GM21367 (cell line): Measurements from ENCODE around the gene SERTAD3.
A peak's percentile ranks its signal among the peaks of the same experiment; 100 is the strongest.
"Not testable (repeated sequence)": the region's sequence is repeated elsewhere in the genome, so short reads cannot be mapped to it uniquely, and the experiment has no call there.

Source experiments
- ATAC-seq: cut with Tn5 transposase; IDR thresholded peaks from one replicate; pipeline ENCODE4 v1.9.1; 2021; ENCODE audit not compliant: unreplicated experiment

The SERTAD3 gene

DNA sequence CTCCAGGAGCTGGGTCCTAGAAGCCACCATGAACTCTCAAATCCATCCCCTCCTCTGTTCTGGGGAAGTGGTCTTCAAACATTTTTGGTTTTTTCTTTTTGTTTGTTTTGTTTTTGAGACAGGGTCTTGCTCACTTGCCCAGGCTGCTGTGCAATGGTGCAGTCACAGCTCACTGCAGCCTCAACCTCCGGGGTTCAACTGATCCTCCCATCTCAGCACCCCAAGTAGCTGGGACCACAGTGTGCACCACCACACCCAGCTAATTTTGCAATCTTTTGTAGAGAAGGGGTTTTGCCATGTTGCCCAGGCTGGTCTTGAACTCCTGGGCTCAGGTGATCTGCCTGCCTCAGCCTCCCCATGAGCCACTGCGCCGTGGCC lies 14.5 kb upstream of the SERTAD3 start:
- ATAC-seq, result no peak

DNA sequence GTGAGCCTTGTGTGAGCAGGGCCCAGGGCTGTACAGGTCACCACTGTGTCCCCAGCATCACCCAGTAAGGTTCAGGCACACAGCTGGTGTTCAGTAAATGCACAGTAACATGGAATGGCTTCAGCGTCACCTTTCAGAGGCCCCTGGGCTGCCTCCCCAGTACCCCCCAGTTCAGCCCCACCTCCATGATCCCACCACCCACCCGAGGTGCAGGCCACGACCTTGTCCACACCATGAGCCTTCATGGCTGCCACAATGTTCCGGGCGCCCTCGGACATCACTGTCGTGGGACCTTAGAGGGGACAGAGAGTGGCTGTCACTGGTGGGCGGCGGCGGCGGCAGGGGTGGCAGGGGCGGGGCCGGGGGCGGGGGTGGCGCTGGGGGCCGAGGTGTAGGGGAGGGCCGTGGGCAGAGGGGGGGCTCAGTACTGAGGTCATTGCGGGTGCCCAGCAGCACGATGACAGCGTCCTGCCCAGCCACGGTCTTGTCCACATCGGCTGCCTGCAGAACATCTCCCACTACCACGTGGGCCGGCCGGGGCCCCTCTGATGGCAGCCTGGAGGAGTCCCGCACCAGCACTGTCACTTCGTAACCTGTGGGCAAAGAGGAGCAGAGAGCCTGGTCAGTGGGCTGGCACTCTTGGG lies 13.9 kb upstream of the SERTAD3 start:
- ATAC-seq, result no peak

DNA sequence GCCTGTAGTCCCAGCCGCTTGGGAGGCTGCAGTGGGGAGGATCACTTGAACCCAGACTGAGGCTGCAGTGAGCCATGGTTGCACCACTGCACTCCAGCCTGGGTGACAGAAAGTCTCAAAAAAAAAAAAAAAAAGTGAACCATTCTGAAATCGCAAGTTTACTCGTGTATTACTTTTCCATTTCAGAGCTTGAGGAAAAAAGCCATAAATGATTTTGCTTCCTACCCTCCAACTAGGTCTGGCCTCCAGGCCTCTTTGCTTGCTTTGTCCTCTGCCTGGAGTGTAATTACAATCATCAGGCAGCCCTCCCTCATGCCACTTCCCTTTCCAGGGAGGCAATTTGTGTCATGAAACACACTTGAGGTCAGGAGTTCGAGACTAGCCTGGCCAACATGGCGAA lies 12.9 kb upstream of the SERTAD3 start:
- ATAC-seq, result no peak

DNA sequence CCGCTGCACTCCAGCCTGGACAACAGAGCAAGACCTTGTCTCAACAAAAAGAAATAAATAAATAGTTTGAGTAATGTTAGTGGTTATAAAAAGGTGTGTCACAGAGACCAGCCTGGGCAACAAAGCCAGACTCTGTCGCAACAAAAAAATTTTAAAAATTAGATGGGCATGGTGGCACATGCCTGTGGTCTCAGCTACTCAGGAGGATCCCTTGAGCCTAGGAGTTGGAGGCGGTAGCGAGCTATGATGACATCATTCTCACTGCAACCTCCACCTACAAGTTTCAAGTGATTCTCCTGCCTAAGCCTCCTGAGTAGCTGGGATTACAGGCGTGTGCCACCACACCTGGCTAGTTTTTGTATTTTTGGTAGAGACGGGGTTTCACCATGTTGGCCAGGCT lies 9.8 kb upstream of the SERTAD3 start:
- ATAC-seq, result not testable (repeated sequence)

DNA sequence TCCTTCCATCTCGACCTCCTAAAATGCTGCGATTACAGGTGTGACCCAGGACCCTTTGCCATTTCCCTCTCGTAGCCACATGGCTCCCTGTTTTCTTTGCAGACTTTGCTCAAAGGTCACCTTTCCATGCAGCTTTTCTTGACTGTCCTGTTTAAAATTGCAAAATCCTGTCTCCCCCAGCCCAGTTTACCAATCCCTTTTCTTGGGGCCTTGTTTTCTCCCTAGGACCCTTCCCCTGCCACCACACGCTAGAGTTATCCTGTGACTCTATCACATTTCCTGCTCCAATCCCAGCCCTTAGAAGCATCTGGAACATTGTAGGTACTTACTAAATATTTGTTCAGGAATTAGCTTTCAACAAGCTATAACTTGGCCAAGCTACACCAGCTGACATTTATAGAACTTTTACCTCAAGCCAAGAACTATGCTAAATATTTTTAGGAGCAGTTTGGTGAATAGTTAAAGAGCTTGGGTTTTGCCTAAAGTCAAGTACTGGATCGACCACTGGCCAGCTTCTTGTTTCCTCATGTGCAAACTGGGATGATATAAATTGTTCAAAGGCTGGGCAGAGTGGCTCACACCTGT lies 9.1 kb upstream of the SERTAD3 start:
- no peak for ATAC-seq

DNA sequence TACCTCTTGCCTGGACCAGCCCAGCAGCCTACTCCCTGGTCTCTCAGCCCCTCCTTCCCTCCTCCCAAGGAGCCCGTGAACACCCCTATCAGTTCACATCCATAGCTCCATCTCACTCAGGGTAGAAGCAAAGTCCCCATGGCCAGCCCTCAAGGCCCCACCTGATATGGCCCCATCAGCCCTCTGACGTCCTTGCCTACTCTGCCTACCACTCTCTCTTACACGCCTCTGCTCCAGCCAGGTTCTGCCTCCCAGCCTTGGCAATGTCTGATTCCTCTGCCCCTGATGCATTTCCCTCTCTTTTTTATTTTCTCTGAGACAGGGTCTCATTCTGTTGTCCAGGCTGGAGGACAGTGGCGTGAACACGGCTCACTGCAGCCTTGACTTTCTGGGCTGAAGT lies 7.9 kb upstream of the SERTAD3 start:
- ATAC-seq, result no peak

DNA sequence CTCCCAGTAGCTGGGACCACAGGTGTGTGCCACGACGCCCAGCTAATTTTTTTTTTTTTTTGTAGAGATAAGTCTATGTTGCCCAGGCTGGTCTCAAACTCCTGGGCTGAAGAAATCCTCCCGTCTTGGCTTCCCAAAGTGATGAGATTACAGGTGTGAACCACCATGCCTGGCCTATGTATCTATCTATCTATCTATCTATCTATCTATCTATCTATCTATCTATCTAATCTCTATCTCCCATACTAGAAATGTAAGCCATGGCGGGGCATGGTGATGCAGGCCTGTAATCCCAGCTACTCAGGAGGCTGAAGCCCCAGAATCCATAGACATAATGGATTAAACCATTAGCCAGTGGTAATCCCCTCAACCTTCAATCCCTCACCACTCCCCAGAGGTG lies 6.5 kb upstream of the SERTAD3 start:
- ATAC-seq, result no peak

DNA sequence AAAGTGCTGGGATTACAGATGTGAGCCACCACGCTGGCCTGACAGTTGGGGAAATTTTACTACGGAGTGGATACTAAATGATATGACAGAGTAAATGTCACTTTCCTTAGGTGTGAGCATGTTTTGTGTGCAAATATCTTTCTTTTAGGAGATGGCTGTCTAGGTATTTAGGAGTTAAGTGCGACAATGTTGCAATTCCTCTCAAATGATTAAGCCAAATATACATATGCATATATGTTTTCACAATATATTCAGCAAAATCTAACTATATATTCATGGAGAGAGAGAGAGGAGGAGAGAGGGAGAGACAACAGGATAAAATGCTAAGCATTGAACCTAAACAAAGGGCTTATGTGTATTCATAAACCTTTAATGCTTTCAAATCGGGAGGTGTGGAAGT lies 5.4 kb upstream of the SERTAD3 start:
- no peak for ATAC-seq

DNA sequence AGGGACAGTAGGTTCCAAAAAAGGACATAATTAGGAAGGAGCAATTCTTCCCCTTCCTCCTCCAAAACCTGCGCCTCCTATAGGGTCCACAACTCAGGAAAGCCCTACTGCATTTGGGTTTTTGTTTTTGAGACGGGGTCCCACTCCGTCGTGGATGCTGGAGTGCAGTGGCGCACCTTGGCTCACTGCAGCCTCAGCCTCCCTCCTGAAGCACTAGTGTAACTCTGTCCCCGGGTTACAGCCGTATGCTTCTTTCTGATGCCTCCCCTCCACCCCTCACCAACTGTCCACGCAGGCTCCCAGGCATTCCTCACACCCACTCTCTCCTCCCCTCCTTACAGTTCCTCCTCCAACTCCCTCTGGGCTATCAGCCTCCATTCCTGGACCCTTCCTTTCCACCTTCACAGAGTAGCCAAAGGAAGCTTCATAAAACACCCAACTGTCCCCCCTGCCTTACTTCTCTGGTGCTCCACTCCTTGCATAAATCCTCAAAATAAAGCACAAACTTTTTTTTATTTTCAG lies 2.2 kb upstream of the SERTAD3 start:
- ATAC-seq, result no peak

DNA sequence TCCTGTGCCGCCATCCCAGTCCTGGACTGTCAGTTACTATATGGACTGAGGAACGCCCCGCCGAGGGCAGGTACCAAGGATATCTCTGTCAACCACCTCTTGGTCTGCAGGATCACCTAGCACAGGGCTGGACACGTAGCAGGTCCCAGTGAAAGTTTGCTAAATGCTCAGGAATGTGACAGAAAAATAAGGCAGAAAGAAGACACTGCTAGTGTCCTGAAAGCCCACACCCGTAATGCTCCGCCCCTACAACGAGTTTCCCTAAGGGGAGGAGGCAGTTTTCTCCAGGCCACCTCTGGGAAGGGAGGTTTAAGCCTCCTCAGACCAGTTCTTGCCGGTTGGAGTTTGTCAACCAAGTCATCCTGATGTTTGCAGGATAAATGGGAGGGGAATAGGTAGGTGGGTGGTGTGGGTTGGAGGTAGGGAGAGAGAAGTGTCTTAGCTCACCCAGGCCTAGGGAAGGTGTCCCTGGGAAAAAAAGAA lies 1.7 kb upstream of the SERTAD3 start:
- no peak for ATAC-seq

DNA sequence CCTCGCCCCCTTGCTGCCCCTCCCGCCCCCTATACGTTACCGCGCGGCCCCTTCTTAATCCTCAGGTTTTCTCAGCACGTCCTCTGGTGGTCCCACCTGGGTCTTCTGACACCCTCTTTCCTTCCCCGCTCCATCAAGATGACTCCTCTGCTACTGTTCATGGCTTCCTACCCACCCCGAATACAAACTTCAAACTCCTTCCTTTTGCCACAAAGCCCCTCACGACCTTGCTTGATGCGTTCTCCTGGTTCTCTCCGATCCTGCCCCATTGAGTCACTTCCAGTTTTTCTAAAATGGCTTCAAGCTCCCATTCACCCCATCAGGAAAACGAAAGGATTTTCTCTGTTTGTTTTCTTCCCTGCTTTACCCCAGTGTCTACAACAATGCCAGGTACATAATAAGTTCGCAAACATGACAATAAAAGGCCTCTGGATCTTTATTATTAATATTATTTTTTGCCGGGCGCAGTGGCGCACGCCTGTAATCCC lies 734 bp upstream of the SERTAD3 start:
- ATAC-seq, result no peak

DNA sequence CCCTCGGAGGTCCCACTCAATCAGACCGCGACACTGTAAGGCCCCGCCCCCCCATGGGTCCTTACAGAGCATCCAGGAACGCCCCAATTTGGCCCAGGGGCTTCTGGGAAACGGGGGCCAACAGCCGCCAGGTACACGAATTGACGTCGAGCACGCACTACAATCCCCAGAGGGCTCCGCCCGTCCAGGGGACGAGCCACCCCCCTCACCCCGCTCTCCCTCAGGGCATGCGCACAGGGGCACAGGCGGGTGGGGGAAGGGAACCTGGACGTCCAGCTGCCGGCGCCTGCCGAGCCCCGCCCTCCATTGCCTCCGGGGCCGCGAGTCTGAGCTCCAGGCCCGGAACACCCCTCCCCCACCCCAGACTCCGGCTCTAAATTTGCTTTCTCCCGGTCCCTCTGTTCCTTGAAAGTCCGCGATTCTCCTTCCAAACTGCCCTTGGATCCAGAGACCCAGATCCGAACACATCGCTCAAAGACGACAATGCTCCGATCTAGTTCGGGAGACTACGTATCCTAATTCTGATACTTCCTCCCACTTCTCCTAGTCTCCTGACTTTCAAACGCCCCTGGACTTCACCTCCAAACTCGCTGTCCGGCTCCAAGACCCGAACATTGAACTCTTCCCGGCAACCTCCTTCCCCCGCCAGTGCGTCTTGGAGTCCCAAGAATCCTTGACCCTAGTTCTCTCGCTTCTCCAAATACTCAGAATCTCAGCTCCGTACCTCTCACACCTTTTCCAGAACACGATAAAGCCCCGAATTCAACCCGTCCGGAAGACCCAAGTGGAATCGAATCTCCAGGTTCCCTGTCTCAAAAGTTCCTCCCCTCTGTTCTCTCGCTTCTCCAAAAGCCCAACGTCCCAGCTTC lies 770 bp downstream of the SERTAD3 start:
- peak; percentile 62 for ATAC-seq

DNA sequence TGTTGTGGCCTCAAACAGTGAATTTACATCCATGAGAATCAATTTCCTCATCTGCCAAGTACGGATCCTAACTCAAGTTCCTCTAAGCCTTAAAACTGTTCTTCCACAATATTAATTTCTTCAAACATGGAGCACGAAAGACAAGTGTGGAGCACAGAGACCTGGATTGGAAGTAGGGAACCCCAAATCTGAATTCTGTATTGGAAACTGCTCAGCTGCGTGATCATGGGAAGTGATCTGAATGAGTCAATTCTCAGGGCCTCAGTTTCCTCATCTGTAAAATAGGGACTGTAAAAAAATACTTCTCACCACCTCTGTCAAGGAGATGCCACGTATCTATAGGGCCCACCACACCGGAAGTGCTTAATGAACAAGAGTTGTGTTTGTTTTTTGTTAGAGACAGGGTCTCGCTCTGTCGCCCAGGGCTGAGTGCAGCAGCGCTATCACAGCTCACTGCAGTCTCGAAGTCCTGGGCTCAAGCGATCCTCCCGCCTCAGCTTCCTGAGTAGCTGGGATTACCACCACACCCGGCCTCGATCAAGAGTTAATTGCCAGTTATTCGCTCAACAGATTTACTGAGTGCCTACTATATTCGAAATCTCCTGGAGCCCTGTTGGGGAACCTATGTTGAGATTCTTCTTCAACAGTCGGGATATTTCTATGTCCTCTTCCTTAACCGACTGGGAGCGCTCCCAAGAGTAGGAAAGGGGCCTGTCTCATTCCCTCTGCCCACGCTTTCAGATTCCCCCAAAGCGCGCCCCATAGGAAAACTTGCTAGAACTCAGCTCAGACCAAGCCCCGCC lies 1.6 kb downstream of the SERTAD3 start:
- ATAC-seq, result no peak

DNA sequence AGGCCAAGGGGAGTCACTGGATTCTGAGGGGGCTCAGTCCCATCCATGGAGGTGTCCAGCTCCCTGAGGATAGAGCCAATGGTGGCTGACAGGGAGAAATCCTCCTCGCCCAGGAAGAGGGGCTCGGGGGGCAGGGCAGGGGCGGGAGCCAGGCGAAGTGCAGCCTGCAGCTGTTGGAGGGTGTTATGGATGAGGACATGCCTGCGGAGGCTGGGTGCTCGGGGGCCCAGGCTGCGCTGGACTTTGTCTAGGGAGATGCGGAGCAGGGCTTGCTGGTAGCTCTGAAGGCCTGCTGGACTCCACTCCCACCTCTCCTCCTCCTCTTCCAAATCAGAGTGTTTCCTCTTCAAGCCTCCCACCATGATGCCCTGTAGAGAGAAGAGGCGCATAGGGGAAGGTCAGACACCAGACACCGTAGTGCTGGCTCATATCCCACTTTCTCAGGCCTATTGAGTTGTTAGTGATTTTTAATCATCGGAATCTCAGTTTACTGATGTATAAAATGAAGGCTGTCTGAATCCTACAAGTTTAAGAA lies 2.3 kb downstream of the SERTAD3 start:
- no peak for ATAC-seq

DNA sequence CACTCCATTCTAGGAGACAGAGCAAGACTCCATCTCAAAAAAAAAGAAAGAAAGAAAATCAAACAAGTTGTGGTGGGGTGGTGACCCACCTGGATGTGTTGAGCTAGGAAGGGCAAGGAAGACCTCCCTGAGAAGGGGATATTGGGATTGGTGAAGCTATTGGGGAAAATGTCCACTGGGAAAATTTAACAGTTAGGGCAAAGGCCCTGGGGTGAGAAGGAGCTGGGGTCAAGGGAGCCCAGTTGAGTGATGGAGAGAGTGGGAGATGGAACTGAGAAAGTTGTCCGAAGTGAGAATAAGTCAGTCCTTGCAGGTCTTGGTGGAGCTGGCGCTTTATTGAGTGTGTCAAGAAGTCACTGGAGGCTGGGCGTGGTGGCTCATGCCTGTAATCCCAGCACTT lies 5.9 kb downstream of the SERTAD3 start:
- no peak for ATAC-seq

DNA sequence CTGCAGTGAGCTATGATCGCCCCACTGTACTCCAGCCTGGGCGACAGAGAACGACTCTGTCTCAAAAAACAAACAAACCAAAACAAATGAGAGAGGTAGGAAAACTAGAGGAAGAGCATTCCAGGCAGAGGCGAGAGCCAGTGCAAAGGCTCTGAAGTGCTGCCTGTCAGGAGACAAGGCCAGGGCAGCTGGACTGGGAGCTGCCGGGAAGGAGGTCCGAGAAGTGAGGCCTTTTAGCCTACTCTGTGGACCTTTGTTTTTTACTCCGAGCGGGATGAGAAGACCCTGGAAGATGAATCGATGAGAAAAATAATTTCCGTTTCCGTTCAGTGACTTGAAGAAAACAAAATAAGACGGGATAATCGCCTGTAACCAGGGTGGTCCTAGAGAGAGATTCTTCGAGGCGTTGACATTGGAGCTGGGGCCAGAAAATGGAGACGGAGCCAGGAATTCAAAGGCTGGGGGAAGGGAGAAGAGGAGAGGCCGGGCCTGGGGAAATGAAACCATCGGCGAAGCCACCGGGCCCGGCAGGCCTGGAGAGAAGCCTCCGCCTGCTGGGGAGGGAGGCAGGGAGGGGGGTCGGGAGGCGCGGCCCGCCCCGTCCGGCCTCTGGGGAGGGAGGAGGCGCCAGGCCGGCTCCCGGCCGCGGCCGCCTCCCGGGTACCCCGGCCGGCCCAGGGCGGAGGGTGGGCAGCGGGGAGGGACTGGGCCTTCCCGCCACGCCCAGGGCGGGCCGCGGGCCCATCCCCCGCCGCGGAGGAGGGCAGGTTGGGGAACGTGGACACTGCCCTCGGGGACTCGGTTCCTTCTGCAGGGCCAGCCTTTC lies 10.5 kb downstream of the SERTAD3 start:
- peak; percentile 46 for ATAC-seq

DNA sequence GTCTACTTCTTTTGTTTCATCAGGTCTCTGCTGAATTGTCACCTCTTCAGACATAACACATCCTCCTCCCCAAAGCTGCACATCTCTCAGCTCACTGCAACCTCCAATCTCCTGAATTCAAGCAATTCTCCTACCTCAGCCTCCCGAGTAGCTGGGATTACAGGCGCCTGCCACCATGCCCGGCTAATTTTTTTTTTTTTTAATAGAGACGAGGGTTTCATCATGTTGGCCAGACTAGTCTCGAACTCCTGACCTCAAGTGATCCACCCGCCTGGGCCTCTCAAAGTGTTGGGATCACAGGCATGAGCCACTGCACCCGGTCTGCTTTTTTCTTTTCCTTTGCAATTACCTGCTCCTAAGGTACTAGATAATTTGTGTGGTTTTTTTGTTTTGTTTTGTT lies 11.4 kb downstream of the SERTAD3 start:
- ATAC-seq, result not testable (repeated sequence)

DNA sequence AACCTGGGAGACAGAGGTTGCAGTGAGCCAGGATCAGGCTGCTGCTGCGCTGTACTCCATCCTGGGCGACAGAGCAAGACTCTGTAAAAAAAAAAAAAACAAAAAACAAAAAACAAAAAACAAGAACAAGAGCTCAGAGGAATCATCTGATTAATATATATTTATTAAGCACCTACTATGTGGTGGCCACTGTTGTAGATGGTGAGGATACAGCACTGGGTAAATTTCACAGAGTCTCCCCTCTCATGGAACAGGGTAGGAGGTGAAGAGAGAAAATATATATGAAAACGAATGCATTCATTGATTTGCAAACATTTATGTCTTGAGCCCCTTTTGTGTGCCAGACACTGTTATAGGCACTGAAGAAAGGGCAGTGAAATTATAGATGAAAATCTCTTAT lies 12.4 kb downstream of the SERTAD3 start:
- no peak for ATAC-seq

DNA sequence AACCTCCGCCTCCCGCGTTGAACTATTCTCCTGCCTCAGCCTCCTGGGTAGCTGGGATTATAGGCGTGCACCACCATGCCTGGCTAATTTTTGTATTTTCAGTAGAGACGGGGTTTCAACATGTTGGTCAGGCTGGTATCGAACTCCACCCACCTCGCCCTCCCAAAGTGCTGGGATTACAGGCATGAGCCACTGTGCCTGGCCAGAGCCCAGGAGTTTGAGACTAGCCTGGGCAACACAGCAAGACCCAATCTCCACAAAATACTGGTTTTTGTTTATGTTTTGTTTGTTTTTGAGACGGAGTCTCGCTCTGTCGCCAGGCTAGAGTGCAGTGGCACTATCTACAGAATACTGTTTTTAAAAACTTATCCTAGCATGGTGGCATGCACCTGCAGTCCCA lies 13.9 kb downstream of the SERTAD3 start:
- not testable (repeated sequence) for ATAC-seq

DNA sequence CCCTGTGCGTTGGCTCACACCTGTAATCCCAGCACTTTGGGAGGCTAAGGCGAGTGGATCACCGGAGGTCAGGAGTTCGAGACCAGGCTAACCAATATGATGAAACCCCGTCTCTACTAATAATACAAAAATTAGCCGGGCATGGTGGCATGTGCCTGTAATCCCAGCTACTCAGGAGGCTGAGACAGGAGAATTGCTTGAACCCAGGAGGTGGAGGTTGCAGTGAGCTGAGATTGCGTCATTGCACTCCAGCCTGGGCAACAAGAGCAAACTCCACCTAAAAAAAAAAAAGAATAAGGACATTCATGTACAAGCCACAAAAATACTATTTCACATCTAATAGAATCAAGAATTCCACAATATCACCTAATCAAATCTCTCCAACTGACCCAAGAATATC lies 15.9 kb downstream of the SERTAD3 start:
- not testable (repeated sequence) for ATAC-seq
